Chondrocyte (in vitro differentiated cells): ENCODE data around the gene ECE1. TPM values are rescaled to one million over a fixed set of nuclear protein-coding genes. Genes with fewer than 3 reads are reported as not detected.

Source experiments
- DNase-seq: peaks from one replicate; pipeline ENCODE4 v3.0.0; 2021; ENCODE audit warnings: mixed read lengths, low spot score
- H3K27ac Mint-ChIP-seq: one replicate; pipeline ENCODE4 v1.8.0; 2021; ENCODE audit warnings: mild to moderate bottlenecking, moderate library complexity, mixed read lengths; ENCODE audit not compliant: unreplicated experiment
- H3K27me3 Mint-ChIP-seq: 2 replicates; pipeline ENCODE4 v1.8.0; 2021; ENCODE audit warnings: low read depth, mixed read lengths
- H3K36me3 Mint-ChIP-seq: 2 replicates; pipeline ENCODE4 v1.8.0; 2021; ENCODE audit warnings: low read depth, mixed read lengths
- H3K4me1 Mint-ChIP-seq: 2 replicates; pipeline ENCODE4 v1.8.0; 2021; ENCODE audit warnings: low read depth, mild to moderate bottlenecking, mixed read lengths
- H3K4me3 Mint-ChIP-seq: one replicate; pipeline ENCODE4 v1.8.0; 2021; ENCODE audit warnings: mild to moderate bottlenecking, moderate library complexity, mixed read lengths; ENCODE audit not compliant: unreplicated experiment
- H3K9me3 Mint-ChIP-seq: 2 replicates; pipeline ENCODE4 v1.8.0; 2021; ENCODE audit warnings: low read depth, mixed read lengths
- total RNA-seq: library from RNA; stranded (reverse); gene quantifications from 3 replicates; pipeline ENCODE4 v1.2.1, GENCODE V29; 2021
- TF ChIP-seq, protein P1 (sequence below): fragments of 200-600 bp; sonication (generic); IDR thresholded peaks from 2 replicates; pipeline ENCODE4 v1.5.0; 2021; ENCODE audit warnings: antibody characterized with exemption, mild to moderate bottlenecking, moderate library complexity

Gene ECE1
- total RNA-seq, 1 donor from 2014 or later: 98.5 TPM

DNA sequence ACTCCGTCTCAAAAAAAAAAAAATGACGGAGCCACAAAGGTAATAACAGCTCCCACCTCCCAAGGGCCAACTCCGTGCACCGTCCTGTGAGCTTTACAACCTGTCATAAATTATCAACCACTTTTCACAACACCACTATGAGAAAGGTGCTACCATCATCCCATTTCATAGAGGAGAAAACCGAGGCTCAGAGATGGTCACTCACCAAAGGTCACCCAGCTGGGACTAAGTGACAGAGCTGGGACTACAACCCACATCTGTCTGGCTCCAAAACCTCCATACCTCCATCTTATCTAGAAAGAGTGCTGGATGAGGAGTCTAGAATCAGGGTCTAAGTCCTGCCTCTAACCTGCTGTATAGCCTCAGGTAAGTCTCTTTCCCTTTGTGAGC, 43.6 kb upstream of the ECE1 start:
- H3K27me3 Mint-ChIP-seq: no peaks in the 10 kb centered on the region
- no peak for DNase-seq
- no peaks in the 10 kb centered on the region for H3K9me3 Mint-ChIP-seq
- H3K4me1 Mint-ChIP-seq: peaks cover 76% of the 10 kb centered on the region
- peak overlapping the region; percentile 56 for H3K4me3 Mint-ChIP-seq
- no peaks in the 10 kb centered on the region for H3K36me3 Mint-ChIP-seq
- peak overlapping the region; percentile 96 for H3K27ac Mint-ChIP-seq
- TF ChIP-seq, protein P1, sequence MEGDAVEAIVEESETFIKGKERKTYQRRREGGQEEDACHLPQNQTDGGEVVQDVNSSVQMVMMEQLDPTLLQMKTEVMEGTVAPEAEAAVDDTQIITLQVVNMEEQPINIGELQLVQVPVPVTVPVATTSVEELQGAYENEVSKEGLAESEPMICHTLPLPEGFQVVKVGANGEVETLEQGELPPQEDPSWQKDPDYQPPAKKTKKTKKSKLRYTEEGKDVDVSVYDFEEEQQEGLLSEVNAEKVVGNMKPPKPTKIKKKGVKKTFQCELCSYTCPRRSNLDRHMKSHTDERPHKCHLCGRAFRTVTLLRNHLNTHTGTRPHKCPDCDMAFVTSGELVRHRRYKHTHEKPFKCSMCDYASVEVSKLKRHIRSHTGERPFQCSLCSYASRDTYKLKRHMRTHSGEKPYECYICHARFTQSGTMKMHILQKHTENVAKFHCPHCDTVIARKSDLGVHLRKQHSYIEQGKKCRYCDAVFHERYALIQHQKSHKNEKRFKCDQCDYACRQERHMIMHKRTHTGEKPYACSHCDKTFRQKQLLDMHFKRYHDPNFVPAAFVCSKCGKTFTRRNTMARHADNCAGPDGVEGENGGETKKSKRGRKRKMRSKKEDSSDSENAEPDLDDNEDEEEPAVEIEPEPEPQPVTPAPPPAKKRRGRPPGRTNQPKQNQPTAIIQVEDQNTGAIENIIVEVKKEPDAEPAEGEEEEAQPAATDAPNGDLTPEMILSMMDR: no peak

DNA sequence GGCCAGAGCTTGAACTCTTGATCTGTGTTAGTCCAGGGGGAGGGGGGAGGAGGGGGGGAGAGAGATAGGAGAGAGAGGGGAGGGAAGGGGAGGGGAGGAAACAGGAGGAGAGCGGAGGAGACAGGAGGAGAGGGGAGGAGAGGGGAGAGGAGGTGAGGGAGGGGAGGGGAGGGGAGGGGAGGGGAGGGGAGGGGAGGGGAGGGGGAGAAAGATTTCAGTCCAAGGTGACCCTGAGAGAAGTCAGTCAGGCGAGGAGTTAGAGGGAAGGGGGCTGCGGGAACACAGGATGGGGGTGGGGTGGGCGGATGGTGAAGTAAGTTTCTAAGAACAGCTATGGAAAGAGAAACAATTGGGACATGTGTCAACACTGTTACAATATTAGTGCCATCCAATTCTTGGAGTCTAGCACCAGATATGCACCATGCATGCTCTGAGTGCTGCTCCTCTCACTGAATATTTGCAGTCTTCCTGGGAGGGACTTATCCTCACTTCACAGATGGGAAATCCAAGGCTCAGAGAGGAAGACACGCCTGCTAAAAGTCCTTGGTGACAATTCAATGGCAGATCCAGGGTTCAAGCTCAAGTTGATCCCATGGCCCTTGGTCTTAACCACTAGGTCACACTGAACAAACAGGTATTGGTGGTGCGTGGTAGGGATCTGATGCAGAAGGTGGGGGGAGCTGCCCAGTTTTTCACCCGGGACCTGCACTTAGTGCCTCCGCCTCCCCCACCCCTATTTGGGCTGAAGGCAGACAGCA, 42.5 kb upstream of the ECE1 start:
- no peaks in the 10 kb centered on the region for H3K9me3 Mint-ChIP-seq
- peaks cover 71% of the 10 kb centered on the region for H3K4me1 Mint-ChIP-seq
- no peak overlapping the region for H3K4me3 Mint-ChIP-seq
- TF ChIP-seq, protein P1: no peak
- DNase-seq: no peak
- peak overlapping the region; percentile 47 for H3K27ac Mint-ChIP-seq
- no peaks in the 10 kb centered on the region for H3K36me3 Mint-ChIP-seq
- H3K27me3 Mint-ChIP-seq: no peaks in the 10 kb centered on the region

DNA sequence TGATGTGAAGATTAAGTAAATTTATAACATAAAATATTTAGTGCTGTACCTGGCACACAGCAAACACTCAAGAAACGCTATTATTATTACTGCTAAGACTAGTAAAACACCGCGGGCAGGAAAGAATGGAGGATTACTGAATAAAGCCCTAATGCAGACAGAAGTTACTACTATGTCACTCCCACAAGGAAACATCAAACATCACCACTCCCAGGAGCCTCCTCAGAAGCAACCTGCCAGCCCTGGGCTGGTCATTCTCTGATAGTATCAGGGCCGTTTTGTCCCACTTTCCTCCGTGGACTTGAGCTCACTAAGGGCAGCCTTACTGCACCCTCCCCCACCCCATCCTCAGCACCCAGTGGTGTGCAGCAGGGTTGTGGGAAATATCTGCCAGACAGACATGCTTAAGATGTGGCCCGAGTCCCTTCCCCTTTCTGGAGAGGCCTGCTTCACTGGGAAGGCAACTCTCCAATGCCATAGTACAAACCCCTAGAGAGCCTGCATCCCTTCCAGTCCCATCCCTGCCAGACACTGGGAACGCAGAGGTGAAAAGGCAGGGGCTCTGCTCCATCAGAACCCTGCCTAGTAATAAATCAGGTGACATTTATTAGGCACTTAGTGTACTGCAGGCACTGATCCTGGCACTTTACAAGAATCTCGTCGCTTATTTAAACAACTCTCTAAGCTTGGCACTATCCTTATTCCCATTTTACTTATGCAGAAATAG, 41.7 kb upstream of the ECE1 start:
- peak overlapping the region; percentile 47 for H3K27ac Mint-ChIP-seq
- DNase-seq: no peak

DNA sequence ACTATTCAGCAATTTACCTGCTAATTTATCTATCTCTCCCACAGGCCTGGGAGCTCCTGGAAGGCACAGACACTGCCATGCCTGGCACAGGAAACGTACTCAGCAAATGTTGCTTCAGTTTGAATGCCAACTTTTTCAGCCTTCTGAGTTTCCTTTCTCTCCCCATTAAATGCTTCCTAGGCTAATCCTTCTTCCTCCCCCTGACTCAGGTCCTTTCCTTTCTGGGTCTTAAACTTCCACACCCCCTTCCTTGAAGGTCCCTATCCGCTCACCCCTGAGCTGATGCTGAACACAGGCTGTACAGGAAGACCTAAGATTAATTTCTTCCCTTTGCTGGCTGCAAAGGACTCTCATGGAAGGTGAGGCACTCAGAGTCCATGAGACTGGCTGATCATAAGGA, 40.3 kb upstream of the ECE1 start:
- H3K27ac Mint-ChIP-seq: no peak overlapping the region
- H3K36me3 Mint-ChIP-seq: no peaks in the 10 kb centered on the region
- no peaks in the 10 kb centered on the region for H3K9me3 Mint-ChIP-seq
- DNase-seq: no peak
- H3K4me3 Mint-ChIP-seq: no peak overlapping the region
- TF ChIP-seq, protein P1: no peak
- no peaks in the 10 kb centered on the region for H3K27me3 Mint-ChIP-seq
- H3K4me1 Mint-ChIP-seq: peaks cover 77% of the 10 kb centered on the region

More for the DNA sequence above, 41.7 kb upstream of the ECE1 start:
- no peak overlapping the region for H3K4me3 Mint-ChIP-seq
- H3K36me3 Mint-ChIP-seq: no peaks in the 10 kb centered on the region
- TF ChIP-seq, protein P1: no peak
- no peaks in the 10 kb centered on the region for H3K27me3 Mint-ChIP-seq
- H3K9me3 Mint-ChIP-seq: no peaks in the 10 kb centered on the region
- H3K4me1 Mint-ChIP-seq: peaks cover 70% of the 10 kb centered on the region

DNA sequence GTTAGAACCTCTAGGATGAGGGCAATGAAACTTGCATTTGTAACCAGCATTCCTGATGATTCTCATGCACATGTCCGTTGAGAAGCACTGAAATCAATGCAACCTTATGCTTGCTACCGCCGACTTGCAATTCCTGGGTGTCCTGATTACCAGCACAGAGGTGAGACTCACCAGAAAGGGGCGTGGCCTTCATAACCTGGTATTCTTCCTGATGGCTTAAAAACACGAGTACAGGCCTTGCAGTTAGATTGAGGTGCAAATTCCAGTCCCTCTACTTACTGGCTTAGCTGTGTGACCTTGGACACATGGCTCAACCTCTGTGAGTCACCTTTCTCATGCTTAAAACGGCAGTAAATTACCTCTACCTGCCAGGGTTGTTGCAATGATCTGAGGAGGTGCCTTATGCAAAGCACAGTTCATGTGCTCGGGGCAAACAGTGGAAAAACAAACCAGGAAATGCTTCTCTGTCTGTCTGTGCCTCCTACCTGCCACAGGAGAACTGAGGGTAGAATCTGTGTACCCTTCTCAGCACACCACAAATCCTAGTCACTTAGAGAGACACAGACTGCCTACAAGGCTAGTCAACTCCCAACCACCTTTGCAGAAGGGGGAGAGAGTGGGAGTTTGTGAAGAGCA, 39.1 kb upstream of the ECE1 start:
- DNase-seq: no peak
- Mint-ChIP-seq H3K27me3 (no peaks in the 10 kb centered on the region), H3K9me3 (no peaks in the 10 kb centered on the region), H3K36me3 (no peaks in the 10 kb centered on the region), H3K4me1 (peaks cover 77% of the 10 kb centered on the region), H3K27ac (no peak overlapping the region), H3K4me3 (no peak overlapping the region)
- TF ChIP-seq, protein P1: no peak
